Activated naive CD8-positive, alpha-beta T cell treated with anti-CD3 and anti-CD28 coated beads for 36 hours (primary cell): ENCODE measurements around the gene BUD31. TPM values are rescaled to one million over a fixed set of nuclear protein-coding genes. Genes with fewer than 3 reads are reported as not detected.

Experiments
- DNase-seq: peaks from one replicate; pipeline ENCODE4 v3.0.0; 2021
- H3K27ac Mint-ChIP-seq: one replicate; pipeline ENCODE4 v1.8.0; 2022; ENCODE audit warnings: mild to moderate bottlenecking, moderate library complexity, mixed read lengths
- H3K27me3 Mint-ChIP-seq: one replicate; pipeline ENCODE4 v1.8.0; 2022; ENCODE audit warnings: mild to moderate bottlenecking, mixed read lengths
- H3K36me3 Mint-ChIP-seq: one replicate; pipeline ENCODE4 v1.8.0; 2021; ENCODE audit warnings: mild to moderate bottlenecking, mixed read lengths
- H3K4me1 Mint-ChIP-seq: one replicate; pipeline ENCODE4 v1.8.0; 2021; ENCODE audit warnings: mixed read lengths
- H3K4me3 Mint-ChIP-seq: one replicate; pipeline ENCODE4 v1.8.0; 2022; ENCODE audit warnings: mild to moderate bottlenecking, moderate library complexity, mixed read lengths
- H3K9me3 Mint-ChIP-seq: one replicate; pipeline ENCODE4 v1.8.0; 2022; ENCODE audit warnings: mixed read lengths
- total RNA-seq, 2 experiments: library from RNA; stranded (reverse); gene quantifications; one replicate each; pipeline ENCODE4 v1.2.3, GENCODE V29; 2021

BUD31 gene
- total RNA-seq, 2 experiments from 2014 or later, result 156 to 162 TPM

DNA sequence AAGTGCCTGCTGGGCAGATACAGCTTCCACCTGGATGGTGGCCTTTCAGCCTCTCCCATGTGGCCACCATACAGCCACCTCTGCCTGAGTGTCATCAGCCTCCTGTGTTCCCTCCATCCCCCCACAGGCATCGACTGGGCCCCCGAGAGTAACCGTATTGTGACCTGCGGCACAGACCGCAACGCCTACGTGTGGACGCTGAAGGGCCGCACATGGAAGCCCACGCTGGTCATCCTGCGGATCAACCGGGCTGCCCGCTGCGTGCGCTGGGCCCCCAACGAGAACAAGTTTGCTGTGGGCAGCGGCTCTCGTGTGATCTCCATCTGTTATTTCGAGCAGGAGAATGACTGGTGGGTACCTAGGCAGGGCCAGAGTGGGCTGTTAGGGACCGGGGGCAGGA is 20.9 kb upstream of the BUD31 start:
- no peaks in the 10 kb centered on the region for H3K27me3 Mint-ChIP-seq
- no peak overlapping the region for H3K27ac Mint-ChIP-seq
- peaks cover 32% of the 10 kb centered on the region for H3K36me3 Mint-ChIP-seq
- H3K4me3 Mint-ChIP-seq, result no peak overlapping the region
- no peaks in the 10 kb centered on the region for H3K9me3 Mint-ChIP-seq
- H3K4me1 Mint-ChIP-seq, result peaks cover 15% of the 10 kb centered on the region
- DNase-seq, result no peak

DNA sequence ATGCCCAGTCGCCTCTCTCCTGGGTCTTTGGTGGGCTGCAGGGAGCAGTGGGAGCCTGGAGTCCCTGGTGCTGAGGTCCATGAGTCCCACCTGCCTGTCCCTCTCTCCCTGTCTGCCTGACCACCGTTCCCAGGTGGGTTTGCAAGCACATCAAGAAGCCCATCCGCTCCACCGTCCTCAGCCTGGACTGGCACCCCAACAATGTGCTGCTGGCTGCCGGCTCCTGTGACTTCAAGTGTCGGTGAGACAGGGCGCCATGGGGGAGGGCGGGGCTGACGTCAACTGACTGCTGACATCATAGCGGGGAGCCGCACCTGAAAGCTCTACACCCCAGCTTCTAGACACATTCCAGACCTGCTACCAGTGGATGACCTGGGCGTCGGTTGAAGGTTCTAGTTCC is 19.0 kb upstream of the BUD31 start:
- H3K4me1 Mint-ChIP-seq, result peaks cover 18% of the 10 kb centered on the region
- no peak overlapping the region for H3K27ac Mint-ChIP-seq
- H3K4me3 Mint-ChIP-seq, result no peak overlapping the region
- no peaks in the 10 kb centered on the region for H3K27me3 Mint-ChIP-seq
- no peak for DNase-seq
- H3K36me3 Mint-ChIP-seq, result peaks cover 30% of the 10 kb centered on the region
- no peaks in the 10 kb centered on the region for H3K9me3 Mint-ChIP-seq

DNA sequence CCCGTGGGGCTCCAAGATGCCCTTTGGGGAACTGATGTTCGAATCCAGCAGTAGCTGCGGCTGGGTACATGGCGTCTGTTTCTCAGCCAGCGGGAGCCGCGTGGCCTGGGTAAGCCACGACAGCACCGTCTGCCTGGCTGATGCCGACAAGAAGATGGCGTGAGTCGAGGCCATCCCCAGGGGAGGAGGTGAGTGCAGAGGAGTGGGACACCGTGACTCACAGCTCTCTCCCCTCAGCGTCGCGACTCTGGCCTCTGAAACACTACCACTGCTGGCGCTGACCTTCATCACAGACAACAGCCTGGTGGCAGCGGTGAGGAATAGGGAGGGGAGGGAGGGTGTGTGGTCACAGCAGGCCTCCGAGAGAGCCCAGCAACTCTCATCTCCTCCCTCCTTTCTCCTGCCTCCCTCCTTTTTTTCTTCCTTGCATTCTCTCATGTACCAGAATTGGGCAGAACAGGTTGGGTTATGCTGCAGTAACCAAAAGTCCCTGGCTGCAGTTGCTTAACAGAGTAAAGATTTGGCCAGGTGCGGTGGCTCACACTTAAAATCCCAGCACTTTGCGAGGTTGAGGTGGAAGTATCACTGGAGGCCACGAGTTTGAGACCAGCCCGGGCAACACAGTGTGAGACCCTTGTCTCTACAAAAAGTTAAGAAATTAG is 17.7 kb upstream of the BUD31 start:
- Mint-ChIP-seq H3K9me3 (no peaks in the 10 kb centered on the region), H3K4me1 (peaks cover 17% of the 10 kb centered on the region), H3K36me3 (peaks cover 25% of the 10 kb centered on the region), H3K4me3 (no peak overlapping the region), H3K27me3 (no peaks in the 10 kb centered on the region), H3K27ac (peak overlapping the region; percentile 48)
- DNase-seq, result no peak

DNA sequence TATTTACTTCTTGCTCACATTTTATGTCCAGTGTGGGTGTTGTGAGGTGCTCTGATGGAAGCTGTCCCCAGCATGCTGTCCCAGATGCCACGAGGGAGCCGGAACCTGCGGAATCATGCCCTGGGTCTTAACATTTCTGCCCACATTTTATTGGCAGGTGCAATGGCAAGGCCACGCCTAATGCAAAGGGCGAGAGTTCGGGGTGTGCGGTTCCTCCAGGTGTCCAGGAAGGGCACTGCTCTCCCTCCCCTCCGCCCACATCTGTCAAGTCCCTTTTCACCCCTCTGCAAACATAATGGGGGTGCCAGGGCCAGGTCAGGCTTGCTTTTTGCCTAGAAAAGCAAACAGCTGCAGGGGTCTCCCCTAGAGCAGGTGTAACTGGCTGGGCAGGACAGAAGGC is 16.7 kb upstream of the BUD31 start:
- H3K27ac Mint-ChIP-seq, result peak overlapping the region; percentile 18
- no peaks in the 10 kb centered on the region for H3K27me3 Mint-ChIP-seq
- peaks cover 25% of the 10 kb centered on the region for H3K36me3 Mint-ChIP-seq
- H3K9me3 Mint-ChIP-seq, result no peaks in the 10 kb centered on the region
- DNase-seq, result no peak
- peaks cover 18% of the 10 kb centered on the region for H3K4me1 Mint-ChIP-seq
- H3K4me3 Mint-ChIP-seq, result no peak overlapping the region

DNA sequence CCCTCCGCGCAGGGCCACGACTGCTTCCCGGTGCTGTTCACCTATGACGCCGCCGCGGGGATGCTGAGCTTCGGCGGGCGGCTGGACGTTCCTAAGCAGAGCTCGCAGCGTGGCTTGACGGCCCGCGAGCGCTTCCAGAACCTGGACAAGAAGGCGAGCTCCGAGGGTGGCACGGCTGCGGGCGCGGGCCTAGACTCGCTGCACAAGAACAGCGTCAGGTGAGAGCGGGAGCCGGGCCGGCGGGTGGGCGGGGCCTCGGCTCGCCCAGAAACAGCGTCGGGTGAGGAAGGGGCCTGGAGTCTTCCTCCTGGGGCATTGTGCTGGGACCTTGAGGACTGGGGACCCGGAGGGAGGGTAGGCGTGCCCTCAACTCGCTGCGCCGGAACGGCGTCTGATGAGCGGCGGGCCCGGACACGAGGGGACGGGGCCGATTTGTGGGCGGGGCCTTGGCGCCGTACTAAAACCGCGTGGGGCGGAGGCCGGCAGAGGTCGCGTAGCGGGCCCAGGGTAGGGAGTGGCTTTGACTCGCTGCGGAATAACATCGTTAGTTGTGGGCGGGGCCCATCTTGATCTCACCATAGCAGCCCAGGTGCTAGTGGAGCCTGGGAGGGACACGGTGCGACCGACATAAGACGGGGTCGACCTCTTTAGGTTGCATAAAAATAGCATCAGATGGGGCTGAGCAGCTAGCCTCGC is 16.0 kb upstream of the BUD31 start:
- Mint-ChIP-seq H3K36me3 (peaks cover 25% of the 10 kb centered on the region), H3K4me3 (peak overlapping the region; percentile 71), H3K27ac (peak overlapping the region; percentile 85), H3K4me1 (peaks cover 19% of the 10 kb centered on the region), H3K27me3 (no peaks in the 10 kb centered on the region), H3K9me3 (no peaks in the 10 kb centered on the region)
- peak; percentile 84 for DNase-seq

DNA sequence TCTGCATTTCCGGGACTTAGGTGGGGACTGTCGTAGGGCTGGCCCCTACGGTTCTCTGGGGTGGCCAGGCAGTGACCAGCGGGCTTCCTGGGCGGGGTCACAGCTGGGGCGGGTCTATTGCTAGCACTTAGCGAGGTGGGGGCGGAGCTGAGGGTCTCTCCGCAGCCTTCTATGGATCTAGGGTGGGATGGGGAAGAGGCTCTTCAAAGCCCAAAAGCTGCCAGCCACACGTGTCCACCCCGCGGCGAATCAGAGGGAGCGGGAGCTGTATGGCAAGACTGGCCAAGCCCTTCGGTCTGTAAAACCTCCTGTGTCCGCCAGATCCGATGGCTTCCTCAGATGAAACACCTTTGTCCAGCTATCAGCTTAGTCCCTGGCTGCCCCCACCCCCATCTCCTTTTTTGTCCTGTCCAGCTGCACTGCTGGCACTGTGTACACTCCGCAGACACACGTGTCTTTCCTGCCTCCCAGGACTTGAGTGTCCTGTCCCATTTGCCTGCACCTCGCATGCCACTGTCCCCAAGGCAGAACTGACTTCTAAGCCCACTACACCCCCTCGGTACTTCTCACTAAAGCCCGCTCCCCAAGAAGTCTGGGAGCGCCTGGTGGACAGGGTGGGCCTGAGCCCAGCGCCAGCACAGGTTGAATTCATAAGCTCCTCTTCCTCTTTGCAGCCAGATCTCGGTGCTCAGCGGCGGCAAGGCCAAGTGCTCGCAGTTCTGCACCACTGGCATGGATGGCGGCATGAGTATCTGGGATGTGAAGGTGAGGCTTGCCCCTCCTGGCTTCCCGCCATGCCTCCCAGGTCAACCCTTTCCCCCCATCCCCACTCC is 15.2 kb upstream of the BUD31 start:
- no peaks in the 10 kb centered on the region for H3K9me3 Mint-ChIP-seq
- no peaks in the 10 kb centered on the region for H3K27me3 Mint-ChIP-seq
- peak overlapping the region; percentile 71 for H3K4me3 Mint-ChIP-seq

DNA sequence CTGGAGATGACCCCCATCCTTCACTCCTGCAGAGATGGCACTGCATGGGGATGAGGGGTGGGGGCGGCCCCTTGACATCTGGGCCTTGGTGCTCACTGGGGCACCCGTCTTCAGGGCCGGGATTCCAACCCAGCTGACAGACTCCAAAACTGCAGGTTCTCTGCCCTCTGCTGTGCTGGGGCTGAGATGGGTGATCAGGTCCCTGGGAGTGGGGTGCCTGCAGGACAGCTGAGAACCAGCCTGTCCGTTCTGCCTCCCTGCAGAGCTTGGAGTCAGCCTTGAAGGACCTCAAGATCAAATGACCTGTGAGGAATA is 14.6 kb upstream of the BUD31 start:
- H3K4me1 Mint-ChIP-seq, result peaks cover 22% of the 10 kb centered on the region
- H3K4me3 Mint-ChIP-seq, result no peak overlapping the region
- H3K27me3 Mint-ChIP-seq, result no peaks in the 10 kb centered on the region
- DNase-seq, result no peak
- no peaks in the 10 kb centered on the region for H3K9me3 Mint-ChIP-seq
- H3K27ac Mint-ChIP-seq, result peak overlapping the region; percentile 34
- H3K36me3 Mint-ChIP-seq, result peaks cover 31% of the 10 kb centered on the region

More for the DNA sequence above, 15.2 kb upstream of the BUD31 start:
- H3K36me3 Mint-ChIP-seq, result peaks cover 31% of the 10 kb centered on the region
- H3K4me1 Mint-ChIP-seq, result peaks cover 22% of the 10 kb centered on the region
- H3K27ac Mint-ChIP-seq, result peak overlapping the region; percentile 85
- no peak for DNase-seq

DNA sequence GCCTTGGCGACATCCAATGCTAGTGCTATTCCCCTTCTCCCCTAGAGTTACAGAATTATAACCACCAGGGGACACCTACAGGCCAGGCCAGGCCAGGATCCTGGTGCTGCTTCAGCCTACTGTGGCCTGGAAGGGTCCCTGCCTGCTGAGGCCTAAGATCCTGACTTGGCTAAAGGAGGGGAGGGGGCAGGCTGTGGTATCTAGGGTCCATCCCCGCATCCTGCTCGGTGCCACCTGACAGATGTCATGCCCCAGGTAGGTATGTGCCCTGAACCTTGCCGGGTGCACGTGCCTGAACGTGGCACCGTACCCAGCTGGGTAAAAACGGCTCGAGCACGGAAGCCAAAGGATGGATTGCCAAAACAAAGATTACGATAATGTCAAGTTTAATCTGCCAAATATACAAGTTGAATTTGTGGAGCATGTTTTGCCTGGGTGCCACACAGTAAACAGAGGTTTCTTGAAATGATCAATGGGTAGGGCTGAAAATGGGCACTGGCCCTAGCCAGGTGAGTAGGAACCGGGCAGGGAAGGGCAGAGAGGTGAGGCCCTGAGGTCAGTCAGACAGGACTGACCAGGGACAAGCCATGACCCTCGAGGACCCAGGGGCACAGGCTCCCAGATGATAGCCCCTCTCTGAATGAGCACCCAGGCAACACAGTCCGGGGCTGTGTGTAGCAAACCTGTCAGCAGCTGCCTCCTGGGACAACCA is 13.0 kb upstream of the BUD31 start:
- DNase-seq, result no peak
- peak overlapping the region; percentile 72 for H3K27ac Mint-ChIP-seq
- no peak overlapping the region for H3K4me3 Mint-ChIP-seq
- peaks cover 30% of the 10 kb centered on the region for H3K36me3 Mint-ChIP-seq
- H3K9me3 Mint-ChIP-seq, result no peaks in the 10 kb centered on the region
- H3K4me1 Mint-ChIP-seq, result peaks cover 22% of the 10 kb centered on the region
- H3K27me3 Mint-ChIP-seq, result no peaks in the 10 kb centered on the region

DNA sequence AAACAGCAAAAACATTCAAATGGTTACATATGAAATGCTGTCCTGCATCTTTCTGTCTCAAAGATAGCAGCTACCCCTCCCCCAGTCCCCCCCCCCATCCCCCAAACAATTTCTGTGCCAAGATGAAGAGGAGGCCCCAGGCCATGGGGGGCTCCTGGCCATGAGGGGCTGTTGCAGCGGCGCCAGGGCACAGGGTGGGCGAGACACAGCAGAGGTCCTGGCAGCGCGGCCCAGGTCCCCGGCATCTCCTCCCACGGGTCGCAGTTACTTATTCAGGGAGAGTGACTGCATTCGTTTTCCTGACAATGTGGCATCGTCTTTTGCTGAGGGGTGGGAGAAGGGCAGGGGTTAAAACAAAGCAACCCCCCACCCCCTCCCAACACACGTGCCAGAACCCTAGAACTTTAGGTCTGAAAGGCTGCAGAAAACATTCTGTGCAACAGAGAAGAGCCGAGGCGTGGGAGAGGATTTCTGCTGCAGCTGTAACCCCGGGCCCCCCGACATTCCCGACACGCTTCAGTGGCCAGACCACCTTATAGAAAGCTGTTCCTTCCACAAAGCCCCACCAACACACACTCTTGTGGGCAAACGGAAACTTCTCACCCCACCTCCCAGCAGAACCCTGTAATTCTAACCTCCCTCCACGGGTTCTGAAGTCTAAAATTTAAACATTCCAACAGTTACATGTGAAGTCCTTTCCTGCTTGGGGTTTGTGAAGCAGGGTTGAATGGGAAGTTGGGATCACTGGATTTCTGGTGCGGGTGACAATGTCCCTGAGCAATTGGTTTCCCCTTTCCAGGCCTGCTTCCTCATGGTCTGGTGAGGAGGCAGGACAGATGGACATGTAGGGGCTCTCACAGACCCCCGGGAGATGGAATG is 12.1 kb upstream of the BUD31 start:
- no peaks in the 10 kb centered on the region for H3K9me3 Mint-ChIP-seq
- H3K27me3 Mint-ChIP-seq, result no peaks in the 10 kb centered on the region
- peak overlapping the region; percentile 72 for H3K27ac Mint-ChIP-seq
- H3K36me3 Mint-ChIP-seq, result peaks cover 34% of the 10 kb centered on the region
- H3K4me3 Mint-ChIP-seq, result no peak overlapping the region
- H3K4me1 Mint-ChIP-seq, result peaks cover 22% of the 10 kb centered on the region
- DNase-seq, result no peak

DNA sequence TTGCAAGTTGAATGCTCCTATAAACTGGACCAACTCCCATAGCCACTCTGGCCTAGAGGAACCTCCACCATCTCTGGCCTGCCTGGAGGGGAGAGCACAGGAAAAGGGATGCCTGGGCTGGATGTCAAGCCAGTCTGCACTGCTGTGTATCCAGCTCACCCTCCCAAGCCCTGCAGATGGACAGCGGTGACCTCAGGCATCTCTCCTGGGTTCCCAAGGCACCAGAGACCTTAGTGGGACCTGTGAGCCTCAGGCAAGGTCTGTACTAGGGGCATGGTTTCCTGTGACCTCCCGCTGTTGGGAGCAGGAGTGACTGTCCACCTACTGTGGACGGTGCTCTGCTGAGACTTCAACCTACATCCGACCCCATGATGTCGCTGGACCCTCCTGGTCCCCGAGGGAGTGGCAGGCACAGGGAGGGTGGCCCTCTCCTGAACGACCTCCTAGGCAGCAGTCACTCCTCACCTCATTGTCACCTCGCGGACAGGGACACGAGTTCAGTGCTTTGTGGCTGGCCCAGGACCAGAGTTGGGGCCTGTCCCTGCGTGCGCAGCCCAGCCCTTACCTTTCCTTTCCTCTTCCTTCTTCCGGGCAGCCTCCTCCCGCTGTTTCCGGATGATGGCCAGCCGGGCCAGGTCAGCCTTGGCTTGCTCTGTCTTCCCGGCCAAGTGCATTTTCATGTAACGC is 11.3 kb upstream of the BUD31 start:
- H3K27ac Mint-ChIP-seq, result peak overlapping the region; percentile 75
- H3K27me3 Mint-ChIP-seq, result no peaks in the 10 kb centered on the region
- DNase-seq, result no peak
- no peak overlapping the region for H3K4me3 Mint-ChIP-seq
- H3K4me1 Mint-ChIP-seq, result peaks cover 22% of the 10 kb centered on the region
- H3K9me3 Mint-ChIP-seq, result no peaks in the 10 kb centered on the region
- H3K36me3 Mint-ChIP-seq, result peaks cover 30% of the 10 kb centered on the region

DNA sequence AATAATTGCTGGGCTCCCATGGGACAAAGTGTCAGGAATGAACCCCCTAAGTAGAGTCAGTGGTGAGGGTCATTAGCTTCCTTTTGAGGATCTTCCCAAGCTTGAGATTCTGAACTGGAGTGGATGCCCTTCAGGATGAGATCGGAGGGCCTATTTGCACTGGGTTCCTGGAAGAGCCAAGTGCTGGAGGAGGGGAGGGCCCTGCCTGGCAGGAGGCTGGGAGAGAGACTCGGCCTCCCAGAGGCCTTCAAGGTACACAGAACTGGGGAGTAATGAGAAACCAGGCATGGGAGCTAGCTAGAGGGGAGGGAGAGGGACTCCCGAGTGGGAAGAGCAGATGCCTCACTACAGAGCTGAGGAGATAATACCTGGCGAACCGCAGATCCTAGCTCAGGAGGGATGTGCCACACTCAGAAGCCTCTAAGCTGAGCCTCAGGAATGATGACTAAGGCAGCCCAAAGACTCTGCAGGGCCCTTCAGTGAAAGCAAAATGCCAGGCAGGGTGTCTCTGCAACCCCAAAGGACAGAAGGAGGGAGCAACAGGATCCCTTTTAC is 9.8 kb upstream of the BUD31 start:
- H3K36me3 Mint-ChIP-seq, result peaks cover 31% of the 10 kb centered on the region
- H3K27ac Mint-ChIP-seq, result peak overlapping the region; percentile 65

DNA sequence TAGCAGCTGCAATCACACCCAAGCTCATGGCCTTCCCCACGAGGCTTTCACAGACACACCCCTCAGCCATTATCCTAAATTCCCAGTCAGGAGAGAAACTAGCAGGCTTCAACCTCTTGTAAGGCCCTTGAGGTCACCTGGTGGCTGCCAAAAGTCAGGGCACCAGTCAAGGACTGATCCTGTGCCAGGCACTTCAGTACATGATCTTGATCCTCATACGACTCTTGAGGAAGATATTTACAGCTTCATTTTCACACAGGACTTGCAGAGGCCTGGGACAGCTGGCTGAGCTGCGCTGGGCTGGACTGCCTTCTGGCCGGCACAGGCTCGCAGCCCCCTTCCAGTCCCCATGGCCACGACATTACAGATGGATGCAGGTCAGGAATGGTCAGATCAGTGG is 9.2 kb upstream of the BUD31 start:
- Mint-ChIP-seq H3K27ac (peak overlapping the region; percentile 25), H3K4me3 (no peak overlapping the region), H3K36me3 (peaks cover 35% of the 10 kb centered on the region), H3K27me3 (no peaks in the 10 kb centered on the region), H3K4me1 (peaks cover 18% of the 10 kb centered on the region), H3K9me3 (no peaks in the 10 kb centered on the region)
- DNase-seq, result no peak

More for the DNA sequence above, 9.8 kb upstream of the BUD31 start:
- no peak for DNase-seq
- peaks cover 17% of the 10 kb centered on the region for H3K4me1 Mint-ChIP-seq
- no peaks in the 10 kb centered on the region for H3K9me3 Mint-ChIP-seq
- no peak overlapping the region for H3K4me3 Mint-ChIP-seq
- no peaks in the 10 kb centered on the region for H3K27me3 Mint-ChIP-seq

DNA sequence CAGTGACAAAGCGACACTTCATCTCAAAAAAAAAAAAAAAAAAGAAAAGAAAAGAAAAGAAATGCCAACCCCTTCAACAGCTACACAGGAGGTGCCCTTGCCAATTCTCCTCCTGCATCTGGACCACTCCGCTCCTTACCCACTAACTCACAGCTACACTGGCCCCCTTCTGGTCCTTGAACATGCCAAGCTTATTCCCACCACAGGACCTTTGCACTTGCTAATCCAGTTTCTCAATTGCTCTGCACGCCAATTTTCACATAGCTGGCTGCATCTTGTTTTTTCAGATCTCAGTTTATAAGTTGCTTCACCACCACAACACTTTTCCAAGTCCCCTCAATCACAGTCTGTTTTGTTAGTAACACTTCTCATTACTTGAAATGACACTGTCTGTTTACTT is 5.9 kb upstream of the BUD31 start:
- Mint-ChIP-seq H3K36me3 (peaks cover 39% of the 10 kb centered on the region), H3K4me3 (no peak overlapping the region), H3K27me3 (no peaks in the 10 kb centered on the region), H3K9me3 (no peaks in the 10 kb centered on the region), H3K4me1 (peaks cover 27% of the 10 kb centered on the region), H3K27ac (no peak overlapping the region)
- DNase-seq, result no peak
